ENCODE results near the gene HHIPL2.
"Not testable (repeated sequence)": the region's sequence is repeated elsewhere in the genome, so short reads cannot be mapped to it uniquely, and the experiment has no call there.

HHIPL2 gene

DNA sequence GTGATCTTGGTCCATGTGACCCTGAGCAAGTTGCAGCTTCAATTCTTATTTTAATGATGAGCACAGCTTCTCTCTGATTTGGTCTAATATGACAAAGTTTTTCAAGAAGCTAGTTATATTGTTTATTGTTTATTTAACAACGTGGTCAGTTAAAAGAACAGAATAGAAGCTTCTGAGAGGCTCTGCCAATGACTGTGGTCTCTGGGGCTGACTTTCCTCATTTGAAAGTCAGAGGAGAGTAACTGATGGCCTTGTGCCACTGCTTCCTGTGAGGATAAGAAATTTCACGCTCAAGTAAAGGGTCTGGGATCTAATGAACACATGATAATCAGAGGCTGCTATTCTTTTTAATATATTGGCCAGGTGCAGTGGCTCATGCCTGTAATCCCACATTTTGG lies 7.3 kb downstream of the HHIPL2 start:
- DNase-seq (ENCODE audit: low read depth in 2 of 2): no peak

DNA sequence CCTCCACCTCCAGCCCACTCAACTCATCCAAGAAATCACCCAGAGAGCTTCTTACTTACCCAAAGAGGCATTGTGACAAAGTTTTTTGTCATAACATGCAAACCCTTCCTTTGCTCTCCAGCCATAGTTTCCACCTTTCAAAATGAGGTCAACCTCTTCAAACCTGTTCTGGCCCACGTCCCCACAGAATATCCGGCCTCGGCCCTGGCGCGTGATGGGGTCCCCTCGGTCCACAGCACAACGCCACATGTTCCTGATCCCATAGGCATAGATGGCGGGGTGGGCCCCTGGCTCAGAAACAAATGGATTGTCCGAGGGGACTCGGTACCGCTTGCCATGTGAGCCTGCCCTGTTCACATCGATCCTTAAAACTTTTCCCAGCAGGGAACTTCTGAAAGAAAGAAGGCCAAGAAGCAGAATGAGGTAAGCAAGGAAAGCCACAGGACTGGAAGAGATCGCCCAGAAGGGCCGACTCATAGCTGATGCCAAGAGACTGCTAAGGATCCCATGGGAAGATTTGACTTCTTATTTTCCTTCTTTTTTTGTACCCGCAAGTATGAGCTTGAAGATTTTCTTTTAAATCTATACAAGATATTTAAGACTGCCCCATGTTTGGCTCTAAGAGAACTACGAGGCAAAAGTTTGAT lies 7.8 kb downstream of the HHIPL2 start:
- no peak for DNase-seq (ENCODE audit: low read depth in 2 of 2)

DNA sequence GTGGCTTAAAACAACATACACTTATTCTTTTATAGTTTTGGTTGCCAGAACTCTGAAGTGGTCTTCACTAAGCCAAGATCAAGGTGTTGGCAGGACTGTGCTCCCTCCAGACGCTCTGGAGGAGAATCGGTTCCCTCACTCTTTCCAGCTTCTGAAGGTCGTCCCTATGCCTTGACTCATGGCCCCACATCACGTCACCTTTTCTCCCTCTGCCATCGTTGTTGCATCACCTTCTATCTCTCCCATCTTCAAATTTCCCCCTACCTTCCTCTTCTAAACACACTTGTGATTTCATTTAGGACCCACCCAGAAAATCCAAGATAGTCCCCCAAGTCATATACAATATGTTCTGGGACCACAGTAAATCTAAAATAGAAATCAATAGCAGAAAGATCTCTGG lies 12.4 kb downstream of the HHIPL2 start:
- no peak for DNase-seq (ENCODE audit: low read depth in 2 of 2)

DNA sequence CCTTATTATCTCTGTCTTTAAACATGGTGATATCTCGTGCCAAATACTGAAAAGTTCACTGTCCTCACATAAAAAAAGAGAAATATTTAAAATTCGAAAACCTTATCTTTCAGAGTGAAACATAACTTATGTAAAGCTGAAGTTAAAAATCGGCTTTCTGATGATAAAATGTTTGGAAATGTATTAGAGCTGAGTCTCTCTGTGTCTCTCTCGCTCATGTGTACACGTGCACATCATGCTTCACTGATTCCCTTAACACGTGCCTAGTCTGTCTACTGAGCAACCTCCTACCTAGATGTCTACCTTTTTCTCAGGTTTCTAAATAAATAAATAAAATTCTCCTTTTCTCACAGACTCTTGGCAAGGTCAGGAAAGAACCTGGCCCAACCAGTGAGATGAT lies 17.1 kb downstream of the HHIPL2 start:
- DNase-seq (ENCODE audit: low read depth in 2 of 2): no peak

DNA sequence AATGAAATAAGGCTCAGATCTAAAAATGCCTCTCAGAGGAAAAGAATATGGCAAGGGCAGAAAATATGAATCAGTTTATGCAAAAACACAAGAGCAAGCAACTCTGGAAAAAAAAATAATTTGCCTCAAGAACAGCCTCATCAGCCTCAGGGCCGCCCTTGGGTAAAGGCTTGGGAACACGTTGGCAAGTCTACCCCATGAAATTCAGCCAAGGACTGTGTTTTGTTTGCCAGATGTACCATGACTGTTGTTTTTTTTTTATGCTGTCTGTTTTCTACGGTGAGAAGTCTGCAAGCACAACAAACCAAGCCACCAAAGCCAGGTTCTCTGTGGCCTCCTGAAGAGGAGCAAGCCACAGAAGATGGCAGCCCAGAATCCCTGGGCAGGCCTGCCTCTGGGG lies 18.0 kb downstream of the HHIPL2 start:
- no peak for DNase-seq (ENCODE audit: low read depth in 2 of 2)

DNA sequence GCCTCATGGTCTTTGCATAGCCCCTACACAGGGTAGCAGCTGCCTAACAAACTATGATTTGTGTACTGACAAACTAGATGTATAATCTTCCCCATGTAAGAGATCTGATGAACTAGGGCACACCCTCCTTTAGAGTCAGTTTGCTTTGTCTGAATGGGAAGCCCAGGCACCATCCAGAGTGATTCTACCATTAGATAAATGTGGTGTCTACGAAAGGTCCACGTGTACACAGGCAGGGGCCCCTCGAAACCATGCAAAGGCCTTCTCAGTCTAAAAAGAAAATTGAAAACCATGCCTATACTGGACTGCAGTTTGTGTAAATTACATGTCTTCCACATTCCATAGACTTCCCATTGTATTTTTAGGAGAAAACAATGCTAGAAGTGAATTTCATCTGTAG lies 18.7 kb downstream of the HHIPL2 start:
- no peak for DNase-seq (ENCODE audit: low read depth in 2 of 2)

DNA sequence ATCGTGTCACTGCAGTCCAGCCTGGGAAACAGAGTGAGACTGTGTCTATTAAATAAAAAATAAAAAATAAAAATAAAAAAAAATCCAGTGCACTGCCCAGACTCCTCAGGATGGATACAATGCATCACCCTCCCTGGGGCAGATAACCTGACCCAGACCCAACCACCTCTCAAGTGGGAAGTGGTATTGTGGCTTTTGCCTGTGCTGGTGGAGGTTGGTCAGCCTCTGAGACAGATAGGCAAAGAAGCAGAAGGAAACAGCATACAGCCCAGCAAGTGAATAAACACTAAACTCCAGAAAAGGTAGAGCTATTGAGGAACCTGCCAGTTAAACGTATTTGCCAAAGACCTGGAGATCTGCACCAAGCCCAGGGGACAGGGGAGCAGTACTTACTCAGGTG lies 22.0 kb downstream of the HHIPL2 start:
- DNase-seq (ENCODE audit: low read depth in 2 of 2): no peak

DNA sequence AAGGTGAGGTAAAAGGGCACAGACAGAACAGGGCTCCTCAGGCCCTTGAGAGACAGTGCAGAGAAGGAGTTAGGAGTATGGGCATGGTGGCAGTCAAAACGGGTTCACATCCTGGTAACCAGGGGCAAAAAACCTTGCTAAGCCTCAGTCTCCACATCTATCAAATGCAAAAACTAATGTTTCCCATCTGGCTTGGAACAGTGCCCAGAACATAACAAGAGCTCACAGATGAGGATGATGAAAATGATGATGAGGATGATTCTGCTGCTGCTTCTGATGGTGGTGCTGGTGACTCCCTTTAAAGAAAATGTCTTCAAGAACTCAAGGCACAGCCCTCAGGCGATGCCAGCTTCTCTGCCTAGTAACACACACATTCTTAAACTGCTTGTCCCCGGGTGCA lies 24.1 kb downstream of the HHIPL2 start:
- no peak for DNase-seq (ENCODE audit: low read depth in 2 of 2)

DNA sequence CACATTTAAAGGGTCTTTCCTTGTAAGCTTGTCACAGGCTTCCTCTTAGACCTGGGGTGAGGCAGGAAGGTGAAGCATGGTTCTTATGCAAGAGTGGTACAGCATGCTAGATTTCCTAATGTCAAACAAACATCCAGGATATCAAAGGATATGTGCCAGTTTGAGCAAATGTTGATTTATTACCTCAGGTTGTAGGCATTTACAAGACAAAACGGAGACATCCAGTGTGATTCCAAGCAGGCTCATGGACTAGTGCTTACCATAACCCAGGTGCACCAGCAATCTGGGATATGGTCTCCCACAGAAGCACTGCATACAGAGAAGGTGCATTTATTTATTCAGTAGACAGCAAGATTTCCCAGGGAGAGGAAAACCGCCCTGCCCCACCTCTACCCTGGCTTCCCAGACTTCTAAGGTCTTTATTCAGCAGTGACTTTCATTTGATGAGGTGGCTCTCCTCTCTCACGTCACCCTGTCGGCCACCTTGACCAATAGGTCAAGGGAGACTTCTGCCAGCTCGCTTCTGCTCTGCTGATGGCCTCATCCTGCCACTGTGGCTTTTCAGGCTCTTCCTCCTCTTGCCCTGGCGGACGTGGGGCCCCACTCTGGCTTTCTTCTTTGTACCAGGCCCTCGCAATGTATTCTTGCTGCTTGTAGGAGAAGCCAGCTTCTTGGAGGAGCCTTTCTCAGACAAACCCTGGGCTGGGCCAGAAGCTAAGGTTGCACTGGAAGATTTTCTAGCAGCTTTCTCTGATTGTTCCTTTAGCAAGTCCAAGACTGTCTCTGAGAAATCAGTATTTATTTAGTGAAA lies 25.6 kb downstream of the HHIPL2 start:
- DNase-seq (ENCODE audit: low read depth in 2 of 2): no peak

DNA sequence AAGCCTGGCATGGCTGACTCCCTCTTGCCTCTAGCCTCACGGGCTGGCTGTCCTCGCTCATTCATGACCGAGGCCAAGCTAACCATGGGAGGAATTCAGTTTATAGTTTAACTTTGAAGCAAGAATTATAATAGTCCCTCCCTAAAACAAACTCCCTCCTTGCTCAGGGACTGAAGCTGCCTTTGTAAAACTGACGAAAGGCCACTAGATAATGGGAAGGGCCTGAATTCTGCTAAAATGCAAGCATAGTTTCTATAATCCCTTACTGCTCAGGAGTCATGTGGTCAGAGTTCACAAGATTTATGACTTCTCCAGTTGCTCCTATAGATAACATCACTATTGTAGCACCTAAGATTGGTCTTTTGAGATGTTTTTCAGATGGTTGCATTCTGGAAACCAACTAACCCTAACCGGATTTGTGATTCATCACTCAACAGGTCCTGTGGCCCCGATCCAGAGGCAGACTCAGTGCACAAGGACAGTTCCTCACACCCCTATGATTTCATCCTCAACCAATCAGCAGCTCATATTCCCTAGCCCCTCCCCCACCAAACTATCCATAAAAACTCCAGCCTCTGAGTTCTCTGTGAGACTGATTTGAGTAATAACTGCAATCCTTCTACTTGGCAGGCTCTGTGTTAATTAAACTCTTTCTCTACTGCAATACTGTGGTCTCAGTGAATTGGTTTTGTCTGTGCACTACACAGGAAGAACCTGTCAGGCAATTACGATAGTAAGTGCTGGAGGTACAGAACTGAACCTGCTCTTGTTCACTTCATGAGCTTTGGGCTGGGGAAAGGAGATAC lies 26.4 kb downstream of the HHIPL2 start:
- no peak for DNase-seq (ENCODE audit: low read depth in 2 of 2)

DNA sequence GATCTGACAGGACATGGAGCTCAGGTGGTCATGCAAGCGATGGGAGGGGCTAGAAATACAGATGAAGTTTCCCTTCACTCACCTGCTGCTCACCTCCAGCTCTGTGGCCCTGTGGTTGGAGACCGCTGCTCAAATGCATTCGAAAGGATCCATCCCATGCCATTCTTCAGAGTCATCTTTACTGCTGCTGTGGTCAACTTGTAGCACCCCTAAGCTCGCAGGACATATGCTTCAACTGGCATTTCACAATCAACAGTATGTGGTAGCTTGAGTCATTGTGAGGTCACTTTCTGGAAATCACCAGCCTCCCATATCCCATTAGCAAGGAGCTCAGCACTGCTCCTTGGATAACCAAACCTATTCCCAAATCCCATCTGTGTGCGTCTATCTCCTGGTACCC lies 58.4 kb downstream of the HHIPL2 start:
- DNase-seq (ENCODE audit: low read depth in 2 of 2): not testable (repeated sequence)

DNA sequence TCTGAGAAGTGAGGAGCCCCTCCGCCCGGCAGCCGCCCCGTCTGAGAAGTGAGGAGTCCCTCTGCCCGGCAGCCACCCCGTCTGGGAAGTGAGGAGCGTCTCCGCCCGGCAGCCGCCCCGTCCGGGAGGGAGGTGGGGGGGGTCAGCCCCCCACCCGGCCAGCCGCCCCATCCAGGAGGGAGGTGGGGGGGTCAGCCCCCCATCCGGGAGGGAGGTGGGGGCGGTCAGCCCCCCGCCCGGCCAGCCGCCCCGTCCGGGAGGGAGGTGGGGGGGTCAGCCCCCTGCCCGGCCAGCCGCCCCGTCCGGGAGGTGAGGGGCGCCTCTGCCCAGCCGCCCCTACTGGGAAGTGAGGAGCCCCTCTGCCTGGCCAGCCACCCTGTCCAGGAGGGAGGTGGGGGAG lies 60.1 kb downstream of the HHIPL2 start:
- DNase-seq (ENCODE audit: low read depth in 2 of 2): not testable (repeated sequence)

DNA sequence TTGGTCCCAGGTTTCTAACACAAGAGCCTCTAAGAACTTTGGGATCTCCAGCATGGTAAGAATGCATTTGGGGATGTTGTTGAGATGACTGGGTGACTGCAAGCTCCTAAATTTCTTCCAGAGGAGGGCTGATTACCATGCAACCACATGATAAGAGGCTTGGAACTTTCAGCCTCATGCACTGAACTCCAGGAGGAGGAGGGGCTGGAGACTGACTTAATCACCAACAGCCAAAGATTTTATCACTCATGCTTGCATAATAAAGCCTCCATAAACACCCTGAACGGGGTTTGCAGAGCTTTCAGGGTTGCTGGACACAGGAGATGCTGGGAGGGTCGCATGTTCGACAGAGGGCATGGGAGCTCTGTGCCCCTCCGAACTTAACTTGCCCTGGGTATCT lies 63.9 kb downstream of the HHIPL2 start:
- DNase-seq (ENCODE audit: low read depth in 2 of 2): not testable (repeated sequence)

DNA sequence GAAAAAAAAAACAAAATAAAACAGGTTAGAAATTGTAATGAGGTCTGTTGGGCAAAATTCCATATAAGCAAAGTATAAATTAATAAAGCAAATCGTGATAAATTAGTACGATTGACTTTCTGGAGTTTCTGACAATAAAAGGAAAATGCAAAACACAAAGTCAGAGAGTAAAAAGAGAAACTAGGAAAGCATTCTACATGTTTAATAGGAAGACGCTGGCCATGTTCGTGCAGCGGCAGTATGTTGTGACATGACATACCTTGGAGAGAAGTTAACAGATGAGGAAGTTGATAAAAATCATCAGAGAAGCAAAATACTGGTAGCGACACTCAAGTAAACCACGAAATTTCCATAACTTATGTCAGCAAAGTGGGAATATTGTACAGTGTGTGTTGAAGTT lies 68.3 kb downstream of the HHIPL2 start:
- DNase-seq (ENCODE audit: low read depth in 2 of 2): not testable (repeated sequence)

DNA sequence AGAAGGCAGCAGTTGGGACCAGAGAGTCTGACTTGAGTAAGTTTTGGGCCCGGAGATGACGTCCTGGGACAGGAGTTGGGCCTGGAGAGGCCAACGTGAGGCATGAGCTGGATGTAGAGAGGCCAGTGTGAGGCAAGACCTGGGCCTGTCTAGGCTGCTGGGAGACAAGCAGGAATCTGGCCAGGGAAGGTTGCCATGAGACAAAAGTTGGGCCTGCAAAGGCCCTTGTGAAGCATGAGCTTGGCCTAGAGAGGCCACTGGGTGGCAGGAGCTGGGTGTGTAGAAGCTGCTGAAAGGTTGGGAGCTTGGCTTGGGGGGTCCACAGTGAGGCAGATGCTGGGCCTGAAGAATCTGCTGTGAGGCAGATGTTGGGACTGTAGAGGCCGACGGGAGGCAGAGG lies 71.5 kb downstream of the HHIPL2 start:
- not testable (repeated sequence) for DNase-seq (ENCODE audit: low read depth in 2 of 2)

DNA sequence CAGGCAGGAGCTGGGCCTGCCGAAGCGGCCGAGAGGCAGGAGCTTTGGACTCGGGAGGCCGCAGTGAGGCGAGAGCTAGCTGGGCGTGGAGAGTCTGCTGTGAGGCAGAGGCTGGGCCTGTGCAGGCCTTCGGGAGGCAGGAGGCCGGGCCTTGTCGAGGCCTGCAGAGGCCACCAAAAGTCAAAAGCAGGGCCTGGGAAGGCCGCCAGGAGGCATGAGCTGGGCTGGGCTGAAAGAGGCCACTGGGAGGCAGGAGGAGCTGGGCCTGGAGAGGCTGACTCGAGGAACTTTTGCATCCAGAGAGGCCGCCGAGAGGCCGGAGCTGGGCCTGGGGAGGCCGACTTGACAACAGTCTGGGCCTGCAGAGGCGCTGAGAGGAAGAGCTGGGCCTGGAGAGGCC lies 74.2 kb downstream of the HHIPL2 start:
- DNase-seq (ENCODE audit: low read depth in 2 of 2): not testable (repeated sequence)

DNA sequence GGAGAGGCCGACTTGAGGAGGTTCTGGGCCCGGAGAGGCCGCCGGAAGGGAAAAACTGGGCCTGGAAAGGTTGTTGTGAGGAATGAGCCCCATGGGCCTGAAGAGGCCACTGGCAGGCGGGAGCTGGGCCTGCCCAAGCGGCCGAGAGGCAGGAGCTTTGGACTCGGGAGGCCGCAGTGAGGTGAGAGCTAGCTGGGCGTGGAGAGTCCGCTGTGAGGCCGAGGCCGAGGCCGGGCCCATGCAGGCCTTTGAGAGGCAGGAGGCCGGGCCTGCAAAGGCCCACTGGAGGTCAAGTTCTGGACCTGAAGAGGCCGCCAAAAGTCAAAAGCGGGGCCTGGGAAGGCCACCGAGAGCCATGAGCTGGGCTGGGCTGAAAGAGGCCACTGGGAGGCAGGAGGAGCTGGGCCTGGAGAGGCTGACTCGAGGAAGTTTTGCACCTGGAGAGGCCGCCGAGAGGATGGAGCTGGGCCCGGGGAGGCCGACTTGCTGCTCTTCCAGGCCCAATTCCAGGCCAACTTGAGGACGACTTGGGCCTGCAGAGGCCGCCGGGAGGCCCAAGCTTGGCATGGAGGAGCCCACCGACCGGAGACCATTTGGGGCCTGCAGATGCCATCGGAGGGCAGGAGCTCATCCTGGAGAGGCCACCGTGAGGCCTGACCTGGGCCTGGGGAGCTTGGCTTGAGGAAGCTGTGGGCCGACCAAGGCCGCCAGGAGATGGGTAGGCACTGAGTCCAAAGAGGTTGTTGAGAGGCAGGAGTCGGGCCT lies 74.9 kb downstream of the HHIPL2 start:
- not testable (repeated sequence) for DNase-seq (ENCODE audit: low read depth in 2 of 2)

Data from stimulated activated CD4-positive, alpha-beta T cell treated with anti-CD3 and anti-CD28 coated beads, Interleukin-15, amount 100 ng/mL, for 48 hours (primary cell).